ENCODE data around the gene LRFN2. TPM values are rescaled to one million over a fixed set of nuclear protein-coding genes. Genes with fewer than 3 reads are reported as not detected.

The LRFN2 gene
- total and polyA plus RNA-seq, 2 donors (not counting 1 experiment from before 2014, with no cell fraction given): not detected

GRCh38 chr6:40521496-40521895 lies 65.7 kb downstream of the LRFN2 start:
- no peaks in the 10 kb centered on the region for H3K4me1 ChIP-seq (ENCODE audit: control insufficient read depth in 2 of 2, insufficient read depth in 2 of 2, low read length in 2 of 2)
- ATAC-seq (ENCODE audit: low read depth): no peak
- 100% methylated on average over 1 of the region's 6 CpGs for WGBS (ENCODE audit: insufficient coverage)
- H2AFZ ChIP-seq (ENCODE audit: insufficient read depth, low read depth, low read length, poor library complexity, severe bottlenecking): no peak overlapping the region
- no peak overlapping the region for H3K4me2 ChIP-seq (replicated peaks; ENCODE audit: low read depth, low read length, poor library complexity, severe bottlenecking)
- no peaks in the 10 kb centered on the region for H3K36me3 ChIP-seq (replicated peaks in 1 of 2; ENCODE audit: control extremely low read depth in 1 of 2, control insufficient read depth in 1 of 2, extremely low read depth in 1 of 2, insufficient read depth in 2 of 2, low read length in 1 of 2)
- CTCF ChIA-PET: no interaction called here
- intact Hi-C loops (cut with micrococcal nuclease): no loop called here
- Mint-ChIP-seq H3K9me3 (ENCODE audit: insufficient read depth) (no peaks in the 10 kb centered on the region), H3K4me1 (no peaks in the 10 kb centered on the region), H3K27me3 (peaks cover 5% of the 10 kb centered on the region), H3K27ac (no peak overlapping the region), H3K4me3 (no peak overlapping the region)
- no peak overlapping the region for H3K4me3 ChIP-seq (ENCODE audit: control extremely low read depth in 1 of 5, extremely low read depth in 1 of 5, insufficient read depth in 1 of 5, low read depth in 2 of 5, low read length in 4 of 5)
- no peak for DNase-seq
- H3K27ac ChIP-seq (ENCODE audit: low read length in 2 of 2): no peak overlapping the region
- no peaks in the 10 kb centered on the region for H3K79me2 ChIP-seq (ENCODE audit: control insufficient read depth, insufficient read depth, low read length)
- POLR2A ChIA-PET: no interaction called here
- H3K9me3 ChIP-seq (ENCODE audit: control extremely low read depth in 1 of 3, control insufficient read depth in 2 of 3, insufficient read depth in 1 of 3, low read length in 2 of 3): no peaks in the 10 kb centered on the region
- no peaks in the 10 kb centered on the region for H4K20me1 ChIP-seq (ENCODE audit: control insufficient read depth, insufficient read depth, low read length, poor library complexity, severe bottlenecking)
- H3K9ac ChIP-seq (ENCODE audit: low read length): no peak overlapping the region
- H3K27me3 ChIP-seq (replicated peaks in 1 of 4; ENCODE audit: control extremely low read depth in 1 of 4, control insufficient read depth in 3 of 4, insufficient read depth in 4 of 4, low read length in 3 of 4): no peaks in the 10 kb centered on the region
- TF ChIP-seq, protein P1, sequence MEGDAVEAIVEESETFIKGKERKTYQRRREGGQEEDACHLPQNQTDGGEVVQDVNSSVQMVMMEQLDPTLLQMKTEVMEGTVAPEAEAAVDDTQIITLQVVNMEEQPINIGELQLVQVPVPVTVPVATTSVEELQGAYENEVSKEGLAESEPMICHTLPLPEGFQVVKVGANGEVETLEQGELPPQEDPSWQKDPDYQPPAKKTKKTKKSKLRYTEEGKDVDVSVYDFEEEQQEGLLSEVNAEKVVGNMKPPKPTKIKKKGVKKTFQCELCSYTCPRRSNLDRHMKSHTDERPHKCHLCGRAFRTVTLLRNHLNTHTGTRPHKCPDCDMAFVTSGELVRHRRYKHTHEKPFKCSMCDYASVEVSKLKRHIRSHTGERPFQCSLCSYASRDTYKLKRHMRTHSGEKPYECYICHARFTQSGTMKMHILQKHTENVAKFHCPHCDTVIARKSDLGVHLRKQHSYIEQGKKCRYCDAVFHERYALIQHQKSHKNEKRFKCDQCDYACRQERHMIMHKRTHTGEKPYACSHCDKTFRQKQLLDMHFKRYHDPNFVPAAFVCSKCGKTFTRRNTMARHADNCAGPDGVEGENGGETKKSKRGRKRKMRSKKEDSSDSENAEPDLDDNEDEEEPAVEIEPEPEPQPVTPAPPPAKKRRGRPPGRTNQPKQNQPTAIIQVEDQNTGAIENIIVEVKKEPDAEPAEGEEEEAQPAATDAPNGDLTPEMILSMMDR (IDR thresholded peaks at IDR 0.05): no peak
- TF ChIP-seq EZH2 (IDR thresholded peaks at IDR 0.05; ENCODE audit: borderline replicate concordance, insufficient read depth, low read depth, low read length, poor library complexity, severe bottlenecking): no peak

- Histone ChIP-seq H2AFZ (ENCODE audit: insufficient read depth, low read depth, low read length, poor library complexity, severe bottlenecking) (no peak overlapping the region), H3K4me2 (replicated peaks; ENCODE audit: low read depth, low read length, poor library complexity, severe bottlenecking) (no peak overlapping the region), H3K4me1 (ENCODE audit: control insufficient read depth in 2 of 2, insufficient read depth in 2 of 2, low read length in 2 of 2) (no peaks in the 10 kb centered on the region), H3K79me2 (ENCODE audit: control insufficient read depth, insufficient read depth, low read length) (no peaks in the 10 kb centered on the region), H3K4me3 (ENCODE audit: control extremely low read depth in 1 of 5, extremely low read depth in 1 of 5, insufficient read depth in 1 of 5, low read depth in 2 of 5, low read length in 4 of 5) (no peak overlapping the region), H3K27ac (ENCODE audit: low read length in 2 of 2) (no peak overlapping the region), H3K36me3 (replicated peaks in 1 of 2; ENCODE audit: control extremely low read depth in 1 of 2, control insufficient read depth in 1 of 2, extremely low read depth in 1 of 2, insufficient read depth in 2 of 2, low read length in 1 of 2) (no peaks in the 10 kb centered on the region), H3K9me3 (ENCODE audit: control extremely low read depth in 1 of 3, control insufficient read depth in 2 of 3, insufficient read depth in 1 of 3, low read length in 2 of 3) (no peaks in the 10 kb centered on the region), H4K20me1 (ENCODE audit: control insufficient read depth, insufficient read depth, low read length, poor library complexity, severe bottlenecking) (no peaks in the 10 kb centered on the region), H3K27me3 (replicated peaks in 1 of 4; ENCODE audit: control extremely low read depth in 1 of 4, control insufficient read depth in 3 of 4, insufficient read depth in 4 of 4, low read length in 3 of 4) (no peaks in the 10 kb centered on the region), H3K9ac (ENCODE audit: low read length) (no peak overlapping the region)
- 89% methylated on average over 10 of the region's 10 CpGs for WGBS (ENCODE audit: insufficient coverage)
- no peak for DNase-seq
- intact Hi-C loops (cut with micrococcal nuclease): no loop called here
- Mint-ChIP-seq H3K4me3 (no peak overlapping the region), H3K4me1 (no peaks in the 10 kb centered on the region), H3K27ac (no peak overlapping the region), H3K27me3 (peaks cover 5% of the 10 kb centered on the region), H3K9me3 (ENCODE audit: insufficient read depth) (no peaks in the 10 kb centered on the region)
- ChIA-PET POLR2A (no interaction called here), CTCF (no interaction called here)
- TF ChIP-seq, protein P1 (IDR thresholded peaks at IDR 0.05): no peak
- no peak for TF ChIP-seq EZH2 (IDR thresholded peaks at IDR 0.05; ENCODE audit: borderline replicate concordance, insufficient read depth, low read depth, low read length, poor library complexity, severe bottlenecking)
- no peak for ATAC-seq (ENCODE audit: low read depth)
Measured at GRCh38 chr6:40520678-40521077, 66.5 kb downstream of the LRFN2 start.
